Transverse colon (tissue), 4 donors: ENCODE data around the gene CHSY1. TPM values are rescaled to one million over a fixed set of nuclear protein-coding genes. Genes with fewer than 3 reads are reported as not detected.

Experiments used
- DNase-seq: peaks from one replicate; pipeline ENCODE4 v3.0.0-alpha.2; 2019
- H3K27ac ChIP-seq, 4 donors: fragments of 200-600 bp; sonication (generic); 2 replicates each; pipeline ENCODE4 v1.5.1; 2016 to 2018; ENCODE audit warnings: inconsistent platforms in 4 of 4
- H3K27me3 ChIP-seq: fragments of 200-600 bp; sonication (generic); 2 replicates; pipeline ENCODE4 v1.5.1; 2017; ENCODE audit warnings: inconsistent platforms
- H3K36me3 ChIP-seq, 4 donors: fragments of 200-600 bp; sonication (generic); 2 replicates each; pipeline ENCODE4 v1.5.1; 2017 to 2019; ENCODE audit warnings: inconsistent platforms in 4 of 4
- H3K4me1 ChIP-seq, 4 donors: fragments of 200-600 bp; sonication (generic); 2 replicates each; pipeline ENCODE4 v1.5.1; 2017 to 2020; ENCODE audit warnings: inconsistent platforms in 4 of 4
- H3K4me3 ChIP-seq, 4 donors: fragments of 200-600 bp; sonication (generic); 1 replicate in 1 of 4; 2 replicates in 3 of 4; pipeline versions ENCODE4 v1.5.1 to v1.6.1; 2017 to 2019; ENCODE audit warnings: inconsistent platforms in 4 of 4
- H3K9me3 ChIP-seq, 2 donors: fragments of 200-600 bp; sonication (generic); 2 replicates each; pipeline ENCODE4 v1.5.1; 2017 to 2019; ENCODE audit warnings: inconsistent platforms in 2 of 2
- EP300 ChIP-seq: sonication (generic); formaldehyde crosslinking; IDR thresholded peaks from one replicate; pipeline ENCODE4 v1.6.1; 2017; ENCODE audit warnings: antibody characterized with exemption, low read depth
- POLR2A ChIP-seq: fragments of 450-650 bp; IDR thresholded peaks from one replicate; pipeline ENCODE4 v1.6.1; 2016; ENCODE audit warnings: antibody characterized with exemption, mild to moderate bottlenecking, moderate library complexity
- POLR2AphosphoS5 ChIP-seq, 3 donors: sonication (generic); formaldehyde crosslinking; IDR thresholded peaks; one replicate each; pipeline ENCODE4 v1.6.1; 2016; ENCODE audit warnings: antibody characterized with exemption in 3 of 3
- WGBS, 2 donors: methylation state at CpG; one replicate each; pipeline ENCODE4 v1.1.5; 2018; ENCODE audit warnings: low coverage in 1 of 2; 5-methylcytosine and 5-hydroxymethylcytosine counted together
- in situ Hi-C, 4 donors: fragments of 200-750 bp; cut with MboI; loops; one replicate each; pipeline versions ENCODE4 v1.15.0 to v1.15.1; 2017; ENCODE audit warnings: low sequenced_read_pairs in 3 of 4, low pct_ligation_motif_present in 1 of 4, low pct_unique_long_range_greater_than_20kb in 1 of 4
- intact Hi-C: fragments of 100-400 bp; cut with DNase I; formaldehyde crosslinking; loops from one replicate; pipeline ENCODE4 v1.15.1; 2023; ENCODE audit warnings: low total_unique reads
- total RNA-seq, 4 donors: library from RNA; depleted of rRNA; stranded (reverse); fragments of >200 nt; gene quantifications; one replicate each; pipeline ENCODE4 v1.1.0, GENCODE V29; 2016
- TF ChIP-seq, protein P1 (sequence below), 5 experiments: fragments of 200-600 bp in 3 of 5; fragments of 450-650 bp in 2 of 5; sonication (generic) in 3 of 5; IDR thresholded peaks; 1 replicate in 2 of 5; 2 replicates in 3 of 5; pipeline ENCODE4 v1.5.1; 2016 to 2017; ENCODE audit warnings: antibody characterized with exemption in 5 of 5, inconsistent platforms in 3 of 5, mild to moderate bottlenecking in 2 of 5, moderate library complexity in 1 of 5

CHSY1 gene
- total RNA-seq, 4 donors from 2014 or later, result 4.0 to 33.7 (median 11.8) TPM

DNA sequence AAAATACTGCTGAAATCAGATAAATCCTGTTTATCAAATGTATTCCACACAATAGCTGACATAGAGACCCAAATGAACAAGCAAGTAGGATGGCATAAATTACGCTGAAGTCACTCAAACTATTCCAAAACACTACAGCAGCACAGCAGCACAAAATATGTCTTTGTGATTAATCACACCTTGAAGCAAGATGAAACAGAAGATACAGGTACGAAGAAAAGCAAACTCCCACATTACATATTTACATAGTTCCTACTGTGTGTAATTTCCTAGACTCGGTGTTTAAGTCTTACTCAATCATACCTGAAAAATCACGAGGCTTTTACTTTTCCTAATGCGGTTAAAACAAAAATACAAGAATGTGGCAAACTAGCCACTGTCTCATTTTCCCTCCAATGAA is 38.3 kb downstream of the CHSY1 start:
- no peak for TF ChIP-seq EP300
- TF ChIP-seq, protein P1, sequence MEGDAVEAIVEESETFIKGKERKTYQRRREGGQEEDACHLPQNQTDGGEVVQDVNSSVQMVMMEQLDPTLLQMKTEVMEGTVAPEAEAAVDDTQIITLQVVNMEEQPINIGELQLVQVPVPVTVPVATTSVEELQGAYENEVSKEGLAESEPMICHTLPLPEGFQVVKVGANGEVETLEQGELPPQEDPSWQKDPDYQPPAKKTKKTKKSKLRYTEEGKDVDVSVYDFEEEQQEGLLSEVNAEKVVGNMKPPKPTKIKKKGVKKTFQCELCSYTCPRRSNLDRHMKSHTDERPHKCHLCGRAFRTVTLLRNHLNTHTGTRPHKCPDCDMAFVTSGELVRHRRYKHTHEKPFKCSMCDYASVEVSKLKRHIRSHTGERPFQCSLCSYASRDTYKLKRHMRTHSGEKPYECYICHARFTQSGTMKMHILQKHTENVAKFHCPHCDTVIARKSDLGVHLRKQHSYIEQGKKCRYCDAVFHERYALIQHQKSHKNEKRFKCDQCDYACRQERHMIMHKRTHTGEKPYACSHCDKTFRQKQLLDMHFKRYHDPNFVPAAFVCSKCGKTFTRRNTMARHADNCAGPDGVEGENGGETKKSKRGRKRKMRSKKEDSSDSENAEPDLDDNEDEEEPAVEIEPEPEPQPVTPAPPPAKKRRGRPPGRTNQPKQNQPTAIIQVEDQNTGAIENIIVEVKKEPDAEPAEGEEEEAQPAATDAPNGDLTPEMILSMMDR (IDR thresholded peaks at IDR 0.05), result no peak
- TF ChIP-seq POLR2A, result no peak
- no peak for TF ChIP-seq POLR2AphosphoS5 (IDR thresholded peaks at IDR 0.05)
- Histone ChIP-seq H3K27me3 (no peaks in the 10 kb centered on the region), H3K9me3 (no peaks in the 10 kb centered on the region), H3K27ac (no peak overlapping the region), H3K36me3 (no peaks in the 10 kb centered on the region), H3K4me3 (no peak overlapping the region), H3K4me1 (peaks cover 5 to 29% (median 6%) of the 10 kb centered on the region in 4 donors)
- intact Hi-C loops, result no loop called here
- in situ Hi-C loops, result no loop called here
- 93% methylated on average over 4 to 5 of the region's 5 CpGs for WGBS, 2 donors
- no peak for DNase-seq

DNA sequence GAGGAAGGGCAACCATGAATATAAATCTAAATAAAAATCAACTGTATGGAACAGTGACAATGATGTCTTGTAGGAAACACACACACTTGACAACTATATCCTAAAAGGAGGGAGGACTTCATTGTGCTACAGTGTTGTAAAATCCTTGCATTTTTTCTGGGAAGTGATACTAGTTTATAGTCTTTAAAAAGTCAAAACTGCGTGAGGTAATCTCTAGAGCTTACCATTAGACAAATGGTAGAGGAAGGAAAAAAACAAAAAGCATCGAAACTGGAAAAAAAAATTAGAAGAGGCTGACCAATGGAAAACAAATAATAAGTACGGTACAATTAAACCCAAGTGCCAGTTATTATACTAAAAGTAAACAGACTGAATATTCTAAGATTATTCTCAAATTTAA is 38.7 kb downstream of the CHSY1 start:
- in situ Hi-C loops, result no loop called here
- no peak for TF ChIP-seq POLR2AphosphoS5 (IDR thresholded peaks at IDR 0.05)
- TF ChIP-seq, protein P1 (IDR thresholded peaks at IDR 0.05), result no peak
- TF ChIP-seq POLR2A, result no peak
- TF ChIP-seq EP300, result no peak
- no peak overlapping the region for H3K27ac ChIP-seq
- no peaks in the 10 kb centered on the region for H3K27me3 ChIP-seq
- no peaks in the 10 kb centered on the region for H3K9me3 ChIP-seq
- no peak overlapping the region for H3K4me3 ChIP-seq
- 64 to 82% methylated on average over 3 of the region's 3 CpGs for WGBS, 2 donors
- intact Hi-C loops, result no loop called here
- peaks cover 5 to 33% (median 6%) of the 10 kb centered on the region in 4 donors for H3K4me1 ChIP-seq
- DNase-seq, result no peak
- no peaks in the 10 kb centered on the region for H3K36me3 ChIP-seq

DNA sequence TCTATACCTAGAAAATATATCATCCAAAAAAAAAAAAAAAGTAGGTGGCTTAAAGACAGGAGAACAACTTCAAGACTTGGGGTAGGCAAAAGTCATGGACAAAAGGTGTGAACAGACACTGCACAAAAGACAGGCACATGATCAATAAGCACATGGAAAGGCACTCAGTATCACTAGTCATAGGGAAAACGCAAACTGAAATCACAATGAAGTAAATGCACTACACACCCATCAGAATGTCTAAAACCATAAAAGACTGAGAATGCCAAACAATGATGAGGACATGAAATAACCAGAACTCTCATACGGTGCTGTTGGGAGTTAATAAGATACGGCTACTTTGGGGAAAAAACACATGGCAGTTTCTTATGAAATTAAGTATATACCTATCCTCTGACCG is 40.0 kb downstream of the CHSY1 start:
- no peak for TF ChIP-seq POLR2A
- no peak for TF ChIP-seq EP300
- no peak for TF ChIP-seq POLR2AphosphoS5 (IDR thresholded peaks at IDR 0.05)
- TF ChIP-seq, protein P1 (IDR thresholded peaks at IDR 0.05), result no peak
- in situ Hi-C loops (no loop called here), intact Hi-C loops (no loop called here)
- peaks cover 5 to 35% (median 6%) of the 10 kb centered on the region in 4 donors for H3K4me1 ChIP-seq
- 56 to 76% methylated on average over 4 of the region's 4 CpGs for WGBS, 2 donors
- no peaks in the 10 kb centered on the region for H3K27me3 ChIP-seq
- no peak for DNase-seq
- H3K9me3 ChIP-seq, result no peaks in the 10 kb centered on the region
- H3K27ac ChIP-seq, result no peak overlapping the region
- H3K36me3 ChIP-seq, result no peaks in the 10 kb centered on the region
- no peak overlapping the region for H3K4me3 ChIP-seq

DNA sequence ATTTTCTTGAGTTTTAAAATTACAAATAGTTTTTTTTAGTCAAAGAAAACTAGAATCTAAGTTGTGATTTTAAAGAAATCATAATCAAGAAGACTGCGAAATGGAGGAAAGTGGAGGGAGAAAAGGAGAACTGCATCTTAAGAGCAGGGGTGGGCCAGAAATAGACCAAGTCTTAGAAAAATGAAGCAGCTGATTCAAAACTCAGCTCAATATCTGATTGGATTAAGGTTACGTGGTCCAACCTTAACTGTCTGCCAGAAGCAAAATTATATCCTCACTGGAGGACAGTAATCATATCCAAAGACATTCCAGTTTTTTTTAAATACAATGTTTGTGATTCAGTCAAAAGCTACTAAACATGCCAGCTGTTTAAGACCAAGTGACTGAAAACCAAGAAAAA is 41.4 kb downstream of the CHSY1 start:
- Histone ChIP-seq H3K27me3 (no peaks in the 10 kb centered on the region), H3K36me3 (no peaks in the 10 kb centered on the region), H3K4me1 (peaks cover 5 to 42% (median 6%) of the 10 kb centered on the region in 4 donors), H3K9me3 (no peaks in the 10 kb centered on the region), H3K4me3 (no peak overlapping the region), H3K27ac (peak overlapping the region in 2 of 4 donors; percentile 27 to 29)
- intact Hi-C loops, result no loop called here
- in situ Hi-C loops, result no loop called here
- 86 to 88% methylated on average over 2 of the region's 2 CpGs for whole genome bisulfite sequencing, 2 donors
- no peak for DNase-seq
- TF ChIP-seq, protein P1 (IDR thresholded peaks at IDR 0.05), result no peak
- TF ChIP-seq POLR2AphosphoS5 (IDR thresholded peaks at IDR 0.05), result no peak
- TF ChIP-seq POLR2A, result no peak
